ENCODE data around the gene HPCA.

The HPCA gene

GRCh38 chr1:32870615-32871363, 15.5 kb upstream of the HPCA start, which contains the start of gene FNDC5:
Gene FNDC5, minus strand, starts transcription at chr1:32870912.
- H3K4me3 ChIP-seq (ENCODE audit: low read depth, low read length) = peak within 1 kb of the TSS; percentile 52
- no peak for DNase-seq (ENCODE audit: low read depth)

- DNase-seq (ENCODE audit: low read depth) = no peak
- peak overlapping the region; percentile 52 for H3K4me3 ChIP-seq (ENCODE audit: low read depth, low read length)
These were observed 14.7 kb upstream of the HPCA start for GRCh38 chr1:32871364-32872191.

- no peak for DNase-seq (ENCODE audit: low read depth)
- H3K4me3 ChIP-seq (ENCODE audit: low read depth, low read length) = peak overlapping the region; percentile 52
These were observed 14.2 kb upstream of the HPCA start for GRCh38 chr1:32872192-32872460.

DNA sequence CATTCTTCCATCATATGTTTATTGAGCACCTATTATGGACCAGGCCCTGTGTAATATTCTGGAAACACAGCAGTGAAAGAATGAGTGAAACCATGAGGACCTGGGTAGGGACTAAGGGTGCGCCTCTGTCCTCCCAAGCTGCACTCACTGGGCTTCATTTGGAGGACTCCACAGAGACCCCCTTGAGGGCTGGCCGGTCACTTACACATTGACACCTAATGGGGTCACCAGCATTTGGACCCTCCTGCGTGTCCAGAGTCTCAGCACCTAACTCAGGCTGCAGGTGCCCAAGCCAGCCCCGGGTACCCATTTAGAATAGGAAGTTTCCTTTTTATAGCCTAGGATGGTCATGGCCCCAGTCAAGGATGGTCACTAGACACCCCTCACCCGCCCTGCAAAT, 12.8 kb upstream of the HPCA start:
- DNase-seq (ENCODE audit: low read depth) = no peak
- H3K4me3 ChIP-seq (ENCODE audit: low read depth, low read length) = no peak overlapping the region

GRCh38 chr1:32874860-32875752, 11.2 kb upstream of the HPCA start:
- no peak overlapping the region for H3K4me3 ChIP-seq (ENCODE audit: low read depth, low read length)
- no peak for DNase-seq (ENCODE audit: low read depth)

DNA sequence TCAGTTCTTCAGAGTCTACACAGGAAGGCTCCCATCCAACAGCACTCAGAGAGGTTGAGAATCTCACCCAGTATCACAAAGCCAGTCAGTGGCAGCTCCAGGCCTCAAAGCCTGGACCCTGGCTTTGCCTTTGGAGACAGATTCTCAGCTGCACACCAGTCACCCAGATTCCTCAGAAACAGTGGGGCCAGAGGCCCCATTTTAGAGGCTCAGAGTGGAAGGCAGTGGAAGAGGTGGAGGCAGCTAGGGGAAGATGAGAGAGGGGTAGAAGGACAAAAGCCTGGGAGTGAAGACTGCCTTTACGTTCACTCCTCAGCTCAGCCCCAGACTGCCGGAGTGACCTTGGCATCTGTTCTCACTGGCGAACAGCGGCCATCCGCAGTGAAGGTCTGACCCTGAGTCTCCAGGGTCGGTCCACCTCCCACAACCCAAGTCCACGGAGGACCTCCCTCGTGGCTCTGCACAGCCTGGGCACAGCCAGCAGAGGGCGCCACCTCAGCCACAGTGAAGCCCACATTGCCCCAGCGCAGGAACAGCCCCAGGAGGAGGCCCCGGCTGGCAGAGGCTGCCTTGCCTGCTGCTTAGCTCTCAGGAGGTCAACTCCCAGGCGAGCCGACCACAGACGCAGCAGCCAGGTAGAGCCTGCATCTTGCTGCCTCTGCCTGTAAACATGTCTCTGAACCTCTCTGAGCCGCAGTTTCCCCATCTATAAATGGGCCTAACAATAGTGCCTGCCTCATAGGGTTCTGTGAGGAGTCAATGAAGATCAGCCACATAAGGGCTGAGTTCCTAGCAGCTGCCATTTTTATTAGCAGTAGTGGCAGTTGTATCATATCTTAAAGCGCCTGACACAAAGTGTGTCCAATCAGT, 9.7 kb upstream of the HPCA start:
- H3K4me3 ChIP-seq (ENCODE audit: low read depth, low read length) = no peak overlapping the region
- DNase-seq (ENCODE audit: low read depth) = no peak

DNA sequence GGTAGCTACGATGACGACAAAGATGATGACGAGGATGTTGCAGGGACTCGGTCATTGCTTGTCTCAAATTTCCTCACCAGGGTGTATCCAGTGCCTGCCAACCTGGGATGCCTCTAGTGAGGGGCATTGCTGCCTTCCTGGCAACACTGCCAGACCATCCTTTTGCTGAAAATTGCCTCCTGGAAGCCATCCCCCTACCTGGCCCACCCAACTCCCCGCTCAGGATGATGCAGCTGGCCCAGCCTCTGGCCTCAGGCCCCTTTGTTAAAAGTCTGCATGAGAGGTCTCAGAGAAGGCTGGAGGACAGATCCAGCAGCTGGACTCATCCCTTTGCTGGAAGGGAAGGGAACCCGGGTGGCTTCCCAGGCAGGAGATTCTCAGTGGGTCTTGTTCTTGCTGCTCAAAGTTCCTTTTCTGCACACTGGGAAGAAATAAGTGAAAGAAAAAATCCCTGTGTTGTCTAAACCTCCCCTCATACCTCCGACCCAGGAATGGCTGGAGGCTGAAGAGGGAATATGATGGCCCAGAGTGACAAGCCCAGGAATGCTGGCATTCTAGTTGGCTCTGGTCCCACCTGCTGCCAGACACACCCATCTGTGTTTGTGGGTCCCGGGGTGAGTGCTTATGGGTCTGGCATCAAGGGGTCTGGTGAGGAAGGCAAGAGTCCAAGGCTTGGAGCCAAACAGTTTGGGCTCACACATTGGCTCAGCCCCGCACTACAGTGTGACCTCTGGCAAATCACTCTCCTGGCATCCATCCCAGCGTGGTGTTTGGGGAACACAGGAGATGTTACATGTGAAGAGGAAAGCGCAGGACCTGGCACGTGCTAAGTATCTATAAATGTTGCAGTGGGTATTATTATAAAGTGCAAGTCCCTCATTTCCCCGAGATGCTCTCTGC, 8.8 kb upstream of the HPCA start:
- no peak overlapping the region for H3K4me3 ChIP-seq (ENCODE audit: low read depth, low read length)
- DNase-seq (ENCODE audit: low read depth) = no peak

DNA sequence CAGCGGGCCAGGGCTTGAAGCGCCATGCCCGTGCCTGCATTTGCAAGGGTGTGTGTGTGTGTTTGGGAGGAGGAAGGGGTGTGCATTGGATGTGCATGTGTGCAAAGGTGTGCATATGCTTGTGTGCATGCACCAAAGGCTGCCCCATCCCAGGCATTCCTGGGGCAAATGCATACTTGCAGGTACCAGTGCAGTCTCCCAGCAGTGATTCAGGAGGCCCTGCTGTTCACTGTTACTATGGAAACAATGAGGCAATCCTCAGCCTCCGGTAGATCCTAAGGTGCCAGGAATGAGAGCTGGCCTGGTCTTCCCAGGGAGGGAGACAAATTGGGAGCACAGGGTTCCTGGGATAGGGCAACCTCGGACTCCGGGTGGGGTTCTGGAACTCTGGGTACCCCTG, 8.1 kb upstream of the HPCA start:
- no peak for DNase-seq (ENCODE audit: low read depth)

DNA sequence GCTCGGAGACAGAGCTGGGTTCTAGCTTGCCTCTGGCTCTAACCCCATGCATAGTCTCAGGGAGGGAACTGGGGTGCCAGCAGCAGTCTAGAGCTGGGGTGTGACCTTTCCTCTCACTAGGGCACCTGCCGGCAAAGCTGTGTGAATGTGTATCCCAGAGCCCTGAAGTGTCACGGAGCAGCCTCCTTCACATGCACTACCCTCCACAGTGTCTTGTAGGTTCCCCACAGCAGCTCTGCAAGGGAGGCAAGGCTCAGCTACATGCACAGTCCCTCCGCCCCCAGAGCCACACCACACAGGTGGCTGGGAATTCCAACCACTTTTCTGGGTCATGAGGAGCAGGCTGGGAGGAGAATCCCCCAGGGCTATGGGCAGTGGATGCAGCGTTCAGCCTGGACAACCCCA, 7.7 kb upstream of the HPCA start:
- DNase-seq (ENCODE audit: low read depth) = no peak
- H3K4me3 ChIP-seq (ENCODE audit: low read depth, low read length) = no peak overlapping the region

More for the DNA sequence above, 8.1 kb upstream of the HPCA start:
- H3K4me3 ChIP-seq (ENCODE audit: low read depth, low read length) = no peak overlapping the region

DNA sequence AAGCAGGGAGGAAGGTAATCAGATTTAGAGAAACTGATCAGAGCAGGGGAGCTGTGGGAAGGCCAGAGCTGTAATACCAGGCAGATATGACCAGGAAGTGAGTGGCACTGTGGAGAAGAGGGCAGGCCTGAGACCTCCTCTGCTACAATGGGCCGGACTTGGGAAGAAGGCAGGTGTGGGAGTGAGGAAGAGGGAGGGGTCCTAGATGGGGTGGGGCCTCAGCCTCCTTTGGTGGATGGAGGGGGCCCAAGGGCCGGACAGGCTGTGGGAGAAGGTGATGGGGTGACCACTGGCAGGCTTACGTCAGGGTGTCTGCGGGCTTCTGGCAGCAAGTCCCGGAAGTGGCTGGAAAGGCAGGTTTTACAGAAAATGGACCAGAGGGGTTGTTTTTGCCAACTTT, 5.0 kb upstream of the HPCA start:
- no peak for DNase-seq (ENCODE audit: low read depth)
- no peak overlapping the region for H3K4me3 ChIP-seq (ENCODE audit: low read depth, low read length)

GRCh38 chr1:32881871-32882850, 4.1 kb upstream of the HPCA start:
- H3K4me3 ChIP-seq (ENCODE audit: low read depth, low read length) = no peak overlapping the region
- no peak for DNase-seq (ENCODE audit: low read depth)

- no peak for DNase-seq (ENCODE audit: low read depth)
These were observed 2.8 kb upstream of the HPCA start for GRCh38 chr1:32883338-32884031.

DNA sequence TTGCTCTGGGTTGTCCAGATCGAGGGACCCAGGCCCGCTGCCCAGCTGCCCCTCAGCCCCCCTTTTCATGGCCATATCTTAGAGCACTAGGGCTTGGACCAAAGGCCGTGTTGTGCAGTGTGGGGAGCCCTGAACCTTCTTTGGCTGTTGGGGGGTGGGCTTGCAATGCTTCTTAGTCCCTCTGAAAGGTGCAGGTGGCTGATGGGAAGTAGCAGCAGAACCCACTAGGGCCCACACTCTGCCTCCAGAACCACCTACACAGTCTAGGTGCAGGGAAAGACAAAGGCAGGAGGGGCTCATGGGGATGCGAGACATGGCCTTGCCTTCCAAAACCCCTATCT, 2.3 kb upstream of the HPCA start:
- no peak for DNase-seq (ENCODE audit: low read depth)
- no peak overlapping the region for H3K4me3 ChIP-seq (ENCODE audit: low read depth, low read length)

More at GRCh38 chr1:32883338-32884031, 2.8 kb upstream of the HPCA start:
- no peak overlapping the region for H3K4me3 ChIP-seq (ENCODE audit: low read depth, low read length)

- no peak overlapping the region for H3K4me3 ChIP-seq (ENCODE audit: low read depth, low read length)
- DNase-seq (ENCODE audit: low read depth) = no peak
These were observed 1.6 kb upstream of the HPCA start for GRCh38 chr1:32884726-32885125.

- DNase-seq (ENCODE audit: low read depth) = no peak
- H3K4me3 ChIP-seq (ENCODE audit: low read depth, low read length) = no peak overlapping the region
These were observed 651 bp upstream of the HPCA start for GRCh38 chr1:32885676-32886003.

DNA sequence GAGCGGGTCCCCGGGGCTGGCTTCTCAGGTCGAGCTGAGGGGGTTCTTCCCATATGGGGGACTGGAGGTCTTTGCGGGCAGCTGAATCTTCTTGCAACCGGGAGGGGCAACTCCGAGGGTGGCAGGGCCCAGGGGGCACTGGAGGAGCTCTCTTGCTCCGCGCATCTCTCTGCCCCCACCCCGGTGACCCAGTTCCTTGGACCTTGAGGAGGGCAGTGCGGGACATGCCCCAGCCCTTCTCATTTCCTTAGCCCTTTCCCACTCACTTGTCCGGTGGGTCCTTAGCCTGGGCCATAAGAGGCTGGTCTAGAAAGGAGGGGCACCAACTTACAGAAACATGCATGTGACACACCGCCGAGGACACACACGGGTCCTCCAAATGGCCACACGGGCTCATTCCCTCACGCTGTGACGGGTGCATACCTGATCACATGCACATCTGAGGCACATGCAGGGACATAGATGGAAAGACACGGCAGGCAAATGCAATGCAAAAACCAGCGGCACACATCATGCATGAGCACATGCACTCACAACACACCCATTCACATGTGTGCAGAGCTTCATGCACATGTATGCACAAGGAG, 630 bp downstream of the HPCA start:
- no peak overlapping the region for H3K4me3 ChIP-seq (ENCODE audit: low read depth, low read length)
- DNase-seq (ENCODE audit: low read depth) = no peak

Measured in skeletal muscle cell (primary cell).